Calu3 (cell line): ENCODE measurements around the gene RPAP3. TPM values are rescaled to one million over a fixed set of nuclear protein-coding genes. Genes with fewer than 3 reads are reported as not detected.
A peak's percentile ranks its signal among the peaks of the same experiment; 100 is the strongest.
"Not testable (repeated sequence)": the region's sequence is repeated elsewhere in the genome, so short reads cannot be mapped to it uniquely, and the experiment has no call there.

Experiments used
- BruUV-seq: library from RNA; stranded (reverse); fragments of 400-500 nt; replicated peaks from 2 replicates; lab custom pipeline; 2021; lab: Mats Ljungman, UMichigan
- CTCF ChIA-PET: fragments of 300-600 bp; sonication (Branson Sonifier 250); formaldehyde crosslinking; loops from one replicate; lab custom pipeline; 2022; ENCODE audit warnings: antibody characterized with exemption; lab: Charles Lee
- DNase-seq: peaks from one replicate; pipeline ENCODE4 v3.0.0; 2022
- H3K27ac Mint-ChIP-seq: one replicate; pipeline ENCODE4 v1.8.0; 2022; ENCODE audit warnings: mixed read lengths; ENCODE audit not compliant: unreplicated experiment
- H3K27me3 Mint-ChIP-seq: one replicate; pipeline ENCODE4 v1.8.0; 2022; ENCODE audit warnings: mixed read lengths; ENCODE audit not compliant: unreplicated experiment
- H3K36me3 Mint-ChIP-seq: one replicate; pipeline ENCODE4 v1.8.0; 2022; ENCODE audit warnings: mild to moderate bottlenecking, moderate library complexity, mixed read lengths; ENCODE audit not compliant: insufficient read depth, unreplicated experiment
- H3K4me1 Mint-ChIP-seq: one replicate; pipeline ENCODE4 v1.8.0; 2022; ENCODE audit warnings: mild to moderate bottlenecking, low read depth, mixed read lengths; ENCODE audit not compliant: unreplicated experiment
- H3K4me3 Mint-ChIP-seq: one replicate; pipeline ENCODE4 v1.8.0; 2022; ENCODE audit warnings: mild to moderate bottlenecking, low read depth, moderate library complexity, mixed read lengths; ENCODE audit not compliant: unreplicated experiment
- H3K9me3 Mint-ChIP-seq: one replicate; pipeline ENCODE4 v1.8.0; 2022; ENCODE audit warnings: low read depth, mixed read lengths; ENCODE audit not compliant: unreplicated experiment
- CTCF ChIP-seq: fragments of 200-600 bp; IDR thresholded peaks from one replicate; pipeline ENCODE4 v1.8.0; 2022; ENCODE audit warnings: antibody characterized with exemption; ENCODE audit not compliant: unreplicated experiment
- intact Hi-C: fragments of 100-400 bp; cut with micrococcal nuclease; formaldehyde crosslinking; loops from one replicate; pipeline ENCODE4 v1.10.0; 2022; ENCODE audit not compliant: unreplicated experiment
- total RNA-seq: library from RNA; stranded (reverse); gene quantifications from 2 replicates; pipeline ENCODE4 v1.2.3, GENCODE V29; 2022

The RPAP3 gene
- total RNA-seq, 1 experiment from 2014 or later = 33.5 TPM

- no peaks in the 10 kb centered on the region for H3K4me1 Mint-ChIP-seq
- TF ChIP-seq CTCF = no peak
- no peak overlapping the region for H3K4me3 Mint-ChIP-seq
- H3K27ac Mint-ChIP-seq = no peak overlapping the region
- intact Hi-C loops = loop anchor here (5.0 kb wide), 1 partner anchor 654 kb away; no protein-coding TSS in a partner anchor
- no TSS peak for BruUV-seq
- no peaks in the 10 kb centered on the region for H3K27me3 Mint-ChIP-seq
- CTCF ChIA-PET = interaction anchor here (0.6 to 1.5 kb wide), 4 partner anchors 10 to 566 kb away, joined by 3 to 9 read pairs (median 3); no protein-coding TSS in a partner anchor
- DNase-seq = peak; percentile 10
- H3K36me3 Mint-ChIP-seq = no peaks in the 10 kb centered on the region
- no peaks in the 10 kb centered on the region for H3K9me3 Mint-ChIP-seq
Observed at GRCh38 chr12:47686645-47687240, 19.1 kb downstream of the RPAP3 start.

DNA sequence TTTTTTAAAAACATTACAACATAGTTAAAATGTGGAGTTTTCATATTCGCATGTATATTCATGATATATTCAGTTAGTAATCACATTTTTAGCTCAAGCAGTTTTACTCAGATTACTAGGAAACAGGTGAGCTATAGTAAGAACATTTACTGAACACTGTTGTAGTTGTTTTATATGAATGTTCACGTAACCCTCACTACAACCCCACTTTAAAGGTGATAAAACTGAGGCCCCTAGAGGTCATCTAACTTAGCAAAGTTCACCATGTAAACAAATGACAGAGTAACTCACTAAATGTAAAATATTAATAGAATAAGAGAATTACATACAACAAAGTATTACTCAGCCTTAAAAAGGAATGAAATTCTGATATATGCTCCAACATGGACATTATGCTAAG, 26.0 kb downstream of the RPAP3 start:
- intact Hi-C loops = no loop called here
- no TSS peak for BruUV-seq
- Mint-ChIP-seq H3K4me3 (no peak overlapping the region), H3K27me3 (no peaks in the 10 kb centered on the region), H3K9me3 (no peaks in the 10 kb centered on the region), H3K36me3 (peaks cover 5% of the 10 kb centered on the region), H3K4me1 (no peaks in the 10 kb centered on the region), H3K27ac (no peak overlapping the region)
- no peak for TF ChIP-seq CTCF
- DNase-seq = no peak
- CTCF ChIA-PET = no interaction called here

GRCh38 chr12:47672068-47672467, 33.8 kb downstream of the RPAP3 start:
- CTCF ChIA-PET = no interaction called here
- no TSS peak for BruUV-seq
- H3K4me1 Mint-ChIP-seq = no peaks in the 10 kb centered on the region
- no peaks in the 10 kb centered on the region for H3K36me3 Mint-ChIP-seq
- intact Hi-C loops = no loop called here
- H3K4me3 Mint-ChIP-seq = no peak overlapping the region
- H3K9me3 Mint-ChIP-seq = no peaks in the 10 kb centered on the region
- TF ChIP-seq CTCF = no peak
- no peak for DNase-seq
- no peak overlapping the region for H3K27ac Mint-ChIP-seq
- H3K27me3 Mint-ChIP-seq = no peaks in the 10 kb centered on the region

- CTCF ChIA-PET, intact Hi-C loops, H3K27me3 Mint-ChIP-seq, H3K9me3 Mint-ChIP-seq, H3K36me3 Mint-ChIP-seq, H3K27ac Mint-ChIP-seq, H3K4me3 Mint-ChIP-seq, DNase-seq, H3K4me1 Mint-ChIP-seq, BruUV-seq: not testable (repeated sequence)
Observed at GRCh38 chr12:47667935-47668334, 37.9 kb downstream of the RPAP3 start.
